ENCODE measurements around the gene RAB7A.

DNA sequence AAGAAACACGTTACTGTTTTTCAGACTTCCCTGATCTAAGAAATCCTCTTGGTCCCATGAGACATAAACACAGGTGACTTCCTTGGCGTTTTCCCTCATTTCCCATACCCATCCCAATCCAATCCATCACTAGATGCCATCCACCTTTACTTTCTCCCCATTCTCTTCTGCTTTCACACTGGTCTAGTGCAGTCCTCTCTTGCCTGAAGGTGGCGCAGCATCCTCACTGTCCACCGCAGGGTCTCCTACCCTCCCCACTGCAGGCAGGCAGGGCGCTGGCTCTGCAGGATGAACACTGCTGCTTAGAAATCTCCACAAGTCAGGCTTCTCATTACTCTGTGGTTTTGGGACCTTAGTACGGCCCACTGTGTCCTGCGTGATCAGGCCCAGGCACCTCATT is 58.2 kb downstream of the RAB7A start:
- TF ChIP-seq, protein P1, sequence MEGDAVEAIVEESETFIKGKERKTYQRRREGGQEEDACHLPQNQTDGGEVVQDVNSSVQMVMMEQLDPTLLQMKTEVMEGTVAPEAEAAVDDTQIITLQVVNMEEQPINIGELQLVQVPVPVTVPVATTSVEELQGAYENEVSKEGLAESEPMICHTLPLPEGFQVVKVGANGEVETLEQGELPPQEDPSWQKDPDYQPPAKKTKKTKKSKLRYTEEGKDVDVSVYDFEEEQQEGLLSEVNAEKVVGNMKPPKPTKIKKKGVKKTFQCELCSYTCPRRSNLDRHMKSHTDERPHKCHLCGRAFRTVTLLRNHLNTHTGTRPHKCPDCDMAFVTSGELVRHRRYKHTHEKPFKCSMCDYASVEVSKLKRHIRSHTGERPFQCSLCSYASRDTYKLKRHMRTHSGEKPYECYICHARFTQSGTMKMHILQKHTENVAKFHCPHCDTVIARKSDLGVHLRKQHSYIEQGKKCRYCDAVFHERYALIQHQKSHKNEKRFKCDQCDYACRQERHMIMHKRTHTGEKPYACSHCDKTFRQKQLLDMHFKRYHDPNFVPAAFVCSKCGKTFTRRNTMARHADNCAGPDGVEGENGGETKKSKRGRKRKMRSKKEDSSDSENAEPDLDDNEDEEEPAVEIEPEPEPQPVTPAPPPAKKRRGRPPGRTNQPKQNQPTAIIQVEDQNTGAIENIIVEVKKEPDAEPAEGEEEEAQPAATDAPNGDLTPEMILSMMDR (conservative IDR thresholded peaks at IDR 0.05): no peak; the same call in 1 of the 2 replicates
- no peak for TF ChIP-seq ZFX (IDR thresholded peaks at IDR 0.05)
